Measurements from ENCODE around the gene GPC6.
A peak's percentile ranks its signal among the peaks of the same experiment; 100 is the strongest.

The GPC6 gene

DNA sequence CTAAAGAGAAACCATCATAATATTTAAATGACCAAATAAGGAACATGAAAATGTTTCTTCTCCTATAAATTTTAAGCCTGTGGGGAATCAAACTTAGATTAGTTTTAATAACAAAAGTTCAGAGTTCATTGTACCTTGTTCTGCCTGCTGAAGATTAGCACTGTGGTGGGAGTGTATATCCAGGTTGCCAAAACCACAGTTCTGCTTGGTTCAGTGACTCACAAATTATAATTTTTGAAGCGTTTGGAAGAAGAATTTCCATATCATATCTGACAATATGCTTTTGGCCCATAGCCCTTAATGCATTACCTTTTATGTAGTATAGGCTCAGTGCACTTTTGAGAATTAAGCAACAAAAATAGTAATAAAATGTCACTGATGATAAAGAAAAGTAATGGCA lies 545.2 kb downstream of the GPC6 start:
- DNase-seq (ENCODE audit: low spot score): no peak

GRCh38 chr13:93774506-93774905 lies 547.9 kb downstream of the GPC6 start:
- no peak for DNase-seq (ENCODE audit: low spot score)

DNA sequence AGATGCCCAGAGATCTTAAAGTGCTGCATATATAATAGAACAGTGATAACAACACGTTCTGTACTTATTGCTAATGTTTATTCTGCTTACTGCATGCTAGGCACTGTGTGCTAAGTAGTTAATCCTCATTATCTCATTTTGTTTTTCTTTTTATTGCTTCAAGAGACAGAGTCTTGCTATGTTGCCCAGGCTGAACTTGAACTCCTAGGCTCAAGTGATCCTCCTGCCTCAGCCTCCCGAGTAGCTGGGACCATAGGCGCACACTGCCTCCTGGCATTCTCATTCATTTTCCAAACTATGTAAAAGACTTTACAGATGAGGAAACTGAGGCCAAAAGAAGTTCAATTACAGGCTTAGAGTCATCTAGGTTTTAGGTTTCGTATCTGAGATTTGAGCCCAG lies 548.4 kb downstream of the GPC6 start:
- no peak for DNase-seq (ENCODE audit: low spot score)

DNA sequence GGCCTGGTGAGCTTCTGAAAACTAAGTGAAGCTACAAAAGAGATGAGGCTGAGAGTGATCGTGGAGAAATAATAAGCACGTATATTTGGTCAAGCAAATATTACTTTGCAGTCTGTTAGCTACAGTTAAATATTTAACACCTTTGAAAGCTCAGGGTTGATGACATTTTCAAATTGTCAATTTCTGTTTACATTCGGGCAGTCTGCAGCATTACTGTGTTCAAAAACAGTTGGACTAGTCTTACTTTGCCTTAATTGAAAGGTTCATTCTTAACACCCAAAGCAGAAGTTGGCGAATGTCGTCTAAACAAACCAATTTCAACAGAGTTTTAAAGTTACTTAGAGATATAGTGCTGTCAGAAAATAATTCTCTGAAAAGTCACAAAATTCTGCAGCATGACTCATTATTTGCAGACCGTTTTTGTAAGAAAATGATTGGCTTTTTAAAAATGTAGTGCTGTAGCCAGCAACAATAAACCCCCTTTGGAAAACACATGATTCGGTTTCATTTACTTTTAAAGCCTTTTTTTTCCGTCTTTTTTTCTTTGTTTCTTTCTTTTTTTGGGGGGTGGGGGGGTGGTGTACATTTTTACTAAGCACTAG lies 549.0 kb downstream of the GPC6 start:
- DNase-seq (ENCODE audit: low spot score): no peak

- DNase-seq (ENCODE audit: low spot score): no peak
Measured at GRCh38 chr13:93776936-93777335, 550.3 kb downstream of the GPC6 start.

GRCh38 chr13:93777504-93777903 lies 550.9 kb downstream of the GPC6 start:
- no peak for DNase-seq (ENCODE audit: low spot score)

- no peak for DNase-seq (ENCODE audit: low spot score)
Measured at GRCh38 chr13:93778548-93778947, 551.9 kb downstream of the GPC6 start.

- no peak for DNase-seq (ENCODE audit: low spot score)
Measured at GRCh38 chr13:93784191-93784590, 557.6 kb downstream of the GPC6 start.

DNA sequence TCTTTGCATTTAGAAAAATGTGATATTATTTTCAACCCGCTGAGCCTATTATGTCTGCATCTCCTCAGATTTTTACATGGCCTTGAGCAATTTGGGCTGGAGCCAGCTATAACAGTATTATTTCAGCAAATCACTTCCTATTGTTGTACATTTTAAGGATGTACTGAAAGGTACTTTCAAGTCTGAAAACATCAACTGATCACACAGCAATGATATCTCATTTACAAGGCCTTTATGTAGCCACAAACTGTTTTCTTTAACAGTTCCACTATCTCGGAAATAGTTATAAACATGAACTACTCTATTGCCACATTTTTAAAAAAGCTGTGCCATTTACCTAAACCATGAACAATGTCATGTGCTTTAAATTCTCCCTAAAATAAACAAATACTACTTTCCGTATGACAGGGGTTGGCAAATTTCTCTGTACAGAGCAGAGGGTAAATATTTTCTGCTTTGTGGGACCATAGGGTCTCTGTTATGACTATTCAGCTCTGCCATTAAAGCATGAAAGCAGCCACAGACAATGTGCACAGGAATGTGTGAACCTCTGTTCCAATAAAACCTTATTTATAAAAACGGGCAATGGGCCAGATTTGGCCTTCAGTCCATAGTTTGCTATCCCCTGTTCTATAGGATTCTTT lies 560.4 kb downstream of the GPC6 start:
- DNase-seq (ENCODE audit: low spot score): no peak

DNA sequence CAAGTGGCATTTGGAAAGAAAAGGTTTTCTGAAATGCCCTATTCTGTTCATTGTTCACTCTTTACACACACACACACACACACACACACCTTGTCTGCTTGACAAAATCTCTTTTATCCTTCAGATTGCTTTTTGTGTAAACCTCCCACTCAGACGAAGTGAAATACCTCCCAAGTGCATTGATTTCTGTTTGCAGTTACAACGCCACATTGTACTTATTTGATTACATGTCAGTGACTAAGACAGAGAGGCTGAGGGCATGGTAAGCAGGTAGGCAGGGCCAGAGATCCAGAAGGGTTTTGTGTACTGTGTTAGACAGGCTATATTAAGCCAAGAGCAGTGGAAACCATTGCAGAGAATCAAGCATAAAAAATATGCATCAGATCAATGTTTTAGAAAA lies 561.8 kb downstream of the GPC6 start:
- DNase-seq (ENCODE audit: low spot score): no peak

DNA sequence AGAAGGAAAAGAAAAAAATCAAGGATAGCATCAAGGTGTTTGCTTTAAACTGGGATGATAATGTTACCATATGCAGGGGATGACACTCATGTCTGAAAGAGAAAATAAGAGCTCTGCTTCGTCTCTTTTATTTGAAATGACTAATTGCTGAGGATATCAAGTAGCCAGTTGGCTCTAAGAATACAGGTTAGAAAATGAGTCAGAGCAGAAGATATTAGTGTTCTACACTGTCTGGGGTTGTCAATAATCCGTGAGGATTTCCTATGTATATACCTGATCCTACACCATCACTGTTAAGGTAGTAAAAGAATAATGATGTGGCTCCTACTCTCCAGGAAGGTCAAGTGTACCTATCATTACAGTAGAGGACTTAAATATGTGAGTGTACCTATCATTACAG lies 562.5 kb downstream of the GPC6 start:
- no peak for DNase-seq (ENCODE audit: low spot score)

DNA sequence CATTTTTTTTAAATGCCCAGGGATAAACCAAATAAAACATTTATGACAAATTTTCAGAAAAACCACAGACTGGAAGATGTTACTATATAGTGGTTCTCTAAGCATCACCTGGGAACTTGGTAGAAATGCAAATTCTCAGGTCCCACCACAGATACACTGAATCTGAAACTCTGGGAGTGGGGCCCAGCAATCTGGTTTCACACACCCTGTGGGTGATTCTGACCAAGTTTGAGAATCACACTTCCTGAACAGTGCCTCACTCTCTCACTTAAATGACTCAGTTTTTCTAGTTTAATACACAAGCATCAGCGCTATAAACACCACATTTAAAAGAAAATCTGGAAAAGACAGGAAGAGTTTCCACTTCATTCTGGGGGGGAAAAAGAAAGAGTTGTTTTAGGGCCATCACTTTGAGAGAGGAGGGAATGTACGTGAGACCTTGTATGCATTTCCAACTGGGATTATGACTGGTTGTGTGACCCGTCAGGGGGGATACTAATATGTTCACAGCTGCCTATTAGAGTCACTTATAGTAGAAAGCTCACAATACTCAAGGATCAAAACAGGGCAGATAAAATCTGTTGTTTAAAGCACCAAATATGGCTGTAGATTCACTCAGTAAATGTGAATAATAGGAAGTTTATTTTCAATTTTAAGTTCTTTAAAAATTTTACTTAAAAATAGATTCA lies 567.7 kb downstream of the GPC6 start:
- no peak for DNase-seq (ENCODE audit: low spot score)

- no peak for DNase-seq (ENCODE audit: low spot score)
Measured at GRCh38 chr13:93797463-93797862, 570.9 kb downstream of the GPC6 start.

DNA sequence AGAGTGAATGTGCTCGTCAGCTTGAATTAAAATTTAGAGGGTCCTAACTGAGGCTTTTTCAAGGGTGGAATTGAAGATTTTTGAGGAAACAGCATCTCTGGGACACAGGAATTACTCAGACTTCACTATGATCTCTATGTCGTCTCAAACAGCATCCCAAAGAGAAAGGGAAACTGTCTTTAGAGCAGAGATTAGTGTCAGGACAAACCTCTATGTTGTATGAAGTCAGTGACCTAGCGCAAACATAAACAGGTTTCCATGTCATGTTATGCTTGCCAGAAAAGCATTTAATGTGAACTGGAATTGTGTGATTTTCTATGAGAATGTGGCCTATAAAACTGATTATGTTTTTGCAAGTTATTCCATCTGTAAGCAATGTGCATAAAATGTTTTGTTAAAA lies 573.7 kb downstream of the GPC6 start:
- DNase-seq (ENCODE audit: low spot score): no peak

GRCh38 chr13:93805736-93806135 lies 579.1 kb downstream of the GPC6 start:
- no peak for DNase-seq (ENCODE audit: low spot score)

DNA sequence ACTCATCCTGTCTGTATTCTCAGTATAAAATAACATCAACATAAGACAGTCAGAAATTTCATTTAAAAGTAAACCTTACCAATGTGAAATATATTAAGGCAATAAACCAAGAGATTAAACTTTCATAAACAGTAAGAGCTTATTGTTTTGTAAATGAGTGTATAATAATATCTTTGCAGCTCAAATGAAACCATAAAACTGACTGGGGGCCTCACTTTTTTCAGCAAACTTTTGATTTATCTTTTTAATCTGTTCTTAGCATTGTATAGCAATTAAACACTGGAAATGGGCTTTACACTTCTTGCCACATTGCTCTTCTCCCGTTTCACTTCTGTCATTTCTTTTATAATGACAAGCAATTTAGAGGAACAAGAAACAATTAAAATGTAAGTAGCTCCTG lies 580.3 kb downstream of the GPC6 start:
- no peak for DNase-seq (ENCODE audit: low spot score)

GRCh38 chr13:93810264-93810663 lies 583.7 kb downstream of the GPC6 start:
- no peak for DNase-seq (ENCODE audit: low spot score)

DNA sequence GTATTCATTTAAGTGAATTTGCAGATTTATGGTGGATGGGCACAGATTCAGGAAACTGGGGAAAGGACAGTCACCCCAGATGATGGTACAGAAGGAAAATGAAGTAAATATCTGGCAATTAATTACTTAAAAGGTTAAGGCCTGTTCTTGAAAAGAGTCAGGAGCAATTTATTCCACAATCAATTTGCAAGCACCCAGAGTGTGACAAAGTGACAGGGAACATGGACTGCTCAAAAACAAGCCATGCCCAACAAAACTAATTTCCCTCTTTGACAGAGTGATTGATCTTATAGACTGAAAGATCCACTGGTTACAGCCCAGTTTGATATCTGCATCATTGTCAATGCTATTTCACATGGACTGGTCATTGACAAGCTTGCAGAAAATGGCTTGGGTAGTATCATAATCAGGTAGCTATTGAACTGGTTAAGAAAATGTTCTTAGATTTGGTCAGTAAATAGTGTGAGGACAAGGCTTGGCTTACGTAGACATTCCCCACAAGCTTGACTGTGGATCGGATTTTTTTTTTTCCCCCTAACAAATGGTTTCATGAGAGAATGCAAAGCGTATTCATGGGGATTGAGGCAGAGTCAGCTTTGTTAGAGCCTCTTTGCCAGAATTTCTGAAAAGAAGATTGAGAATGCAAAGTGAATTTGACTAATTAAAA lies 584.6 kb downstream of the GPC6 start:
- peak; percentile 48 for DNase-seq (ENCODE audit: low spot score)

- DNase-seq (ENCODE audit: low spot score): no peak
Measured at GRCh38 chr13:93811738-93812112, 585.1 kb downstream of the GPC6 start.

GRCh38 chr13:93814658-93815057 lies 588.1 kb downstream of the GPC6 start:
- peak; percentile 60 for DNase-seq (ENCODE audit: low spot score)

DNA sequence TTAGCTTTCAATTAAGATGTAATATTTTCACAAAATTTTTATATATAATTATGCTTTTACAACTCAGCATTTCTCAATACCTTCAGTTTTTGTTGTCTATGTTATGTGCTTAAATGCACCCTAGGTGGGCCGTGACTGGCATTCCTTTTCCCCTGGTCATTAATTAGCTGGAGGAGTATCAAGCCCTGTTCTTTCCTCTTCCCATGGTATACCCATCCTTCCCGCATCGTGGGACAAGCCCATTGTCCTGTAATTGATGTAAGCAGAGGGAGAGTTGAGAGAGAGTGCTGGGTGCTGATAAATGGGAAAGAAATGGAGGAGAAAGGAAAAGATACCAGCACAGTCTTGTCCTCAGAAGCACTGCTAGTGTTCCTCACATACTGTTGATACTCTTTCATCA lies 591.7 kb downstream of the GPC6 start:
- DNase-seq (ENCODE audit: low spot score): no peak

GRCh38 chr13:93819331-93819890 lies 592.8 kb downstream of the GPC6 start:
- DNase-seq (ENCODE audit: low spot score): peak; percentile 72

All from SK-N-DZ (cell line).